Dedifferentiated amniotic fluid mesenchymal stem cell (primary cell): Measurements from ENCODE around the gene KBTBD3.

Source experiments
- DNase-seq: peaks from one replicate; pipeline ENCODE4 v3.0.0-alpha.2; 2016; ENCODE audit errors: extremely low spot score

The KBTBD3 gene, protein sequence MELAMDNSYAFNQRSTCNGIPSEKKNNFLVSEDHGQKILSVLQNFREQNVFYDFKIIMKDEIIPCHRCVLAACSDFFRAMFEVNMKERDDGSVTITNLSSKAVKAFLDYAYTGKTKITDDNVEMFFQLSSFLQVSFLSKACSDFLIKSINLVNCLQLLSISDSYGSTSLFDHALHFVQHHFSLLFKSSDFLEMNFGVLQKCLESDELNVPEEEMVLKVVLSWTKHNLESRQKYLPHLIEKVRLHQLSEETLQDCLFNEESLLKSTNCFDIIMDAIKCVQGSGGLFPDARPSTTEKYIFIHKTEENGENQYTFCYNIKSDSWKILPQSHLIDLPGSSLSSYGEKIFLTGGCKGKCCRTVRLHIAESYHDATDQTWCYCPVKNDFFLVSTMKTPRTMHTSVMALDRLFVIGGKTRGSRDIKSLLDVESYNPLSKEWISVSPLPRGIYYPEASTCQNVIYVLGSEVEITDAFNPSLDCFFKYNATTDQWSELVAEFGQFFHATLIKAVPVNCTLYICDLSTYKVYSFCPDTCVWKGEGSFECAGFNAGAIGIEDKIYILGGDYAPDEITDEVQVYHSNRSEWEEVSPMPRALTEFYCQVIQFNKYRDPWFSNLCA

DNA sequence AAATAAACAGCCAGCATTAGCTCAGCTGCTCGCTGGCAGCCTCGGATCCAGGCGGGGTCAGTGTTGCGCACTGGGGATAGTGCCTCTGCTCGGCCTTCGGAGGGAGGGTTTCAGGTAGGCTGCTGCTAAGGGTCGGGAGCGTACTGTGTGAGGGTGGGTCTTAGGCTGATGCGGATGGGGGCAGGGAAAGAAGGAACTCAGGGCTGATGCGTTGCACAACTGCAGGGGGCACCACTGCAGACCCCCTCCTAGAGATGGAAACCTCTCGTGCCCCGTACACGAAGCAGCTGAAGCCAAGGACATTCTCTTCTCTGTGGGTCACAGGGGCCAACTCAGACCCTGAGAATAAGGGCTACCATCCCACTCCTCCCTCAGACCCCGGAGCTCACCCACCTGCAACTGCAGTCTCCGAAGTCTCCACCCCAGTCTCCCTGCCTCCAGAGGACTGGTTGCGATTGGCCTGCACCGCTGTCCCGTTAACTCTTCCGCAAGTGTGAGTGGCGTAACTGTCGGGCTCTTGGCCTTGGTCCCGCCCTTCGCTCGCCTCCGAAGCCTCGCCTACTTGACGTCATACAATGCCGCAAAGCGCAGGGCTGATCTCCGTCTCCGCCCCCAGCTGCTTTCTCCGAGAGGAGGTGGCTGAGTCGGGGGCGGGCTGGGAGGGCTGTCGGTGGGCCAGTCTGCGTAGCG is at the start of gene KBTBD3:
Gene KBTBD3, minus strand, starts transcription at position 429 of the 690 bp plus-strand sequence. CDS start 18,250 bp downstream, outside the sequence.
- peak; percentile 99 for DNase-seq

DNA sequence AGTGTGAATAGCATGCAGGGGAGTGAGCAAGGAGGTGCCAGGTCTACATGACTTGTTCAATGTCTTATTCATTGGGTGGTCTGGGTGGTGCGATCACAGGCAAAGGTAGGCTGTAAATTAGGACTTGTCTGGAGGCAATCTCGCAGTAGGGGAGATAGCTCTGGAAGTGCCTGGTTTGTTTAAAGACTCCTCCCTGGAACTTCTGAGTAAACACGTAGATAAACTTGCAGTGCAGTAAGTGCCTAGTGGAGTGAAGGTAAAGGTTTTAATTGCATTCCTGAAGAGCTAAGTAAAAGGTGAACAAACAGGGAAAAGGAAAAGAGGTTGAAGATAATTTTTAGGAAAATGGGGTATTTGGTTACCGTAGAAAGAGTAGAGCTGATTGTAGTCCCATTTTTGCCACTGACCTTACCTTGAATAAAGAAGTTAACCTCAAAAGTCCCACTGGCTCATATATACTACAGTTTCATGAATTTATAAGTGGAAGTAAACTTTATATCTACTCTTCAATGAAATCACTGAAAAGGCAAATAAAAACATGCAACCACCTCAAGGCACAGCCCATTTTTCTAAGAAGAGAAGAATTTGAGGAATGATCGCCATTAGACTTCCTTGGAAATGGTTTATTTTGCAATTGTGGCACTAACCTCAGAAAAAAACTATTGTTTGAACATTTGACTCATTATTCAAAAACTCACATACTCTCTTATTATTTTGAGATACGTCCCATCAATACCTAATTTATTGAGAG is 44.6 kb upstream of the KBTBD3 start:
- DNase-seq = no peak

DNA sequence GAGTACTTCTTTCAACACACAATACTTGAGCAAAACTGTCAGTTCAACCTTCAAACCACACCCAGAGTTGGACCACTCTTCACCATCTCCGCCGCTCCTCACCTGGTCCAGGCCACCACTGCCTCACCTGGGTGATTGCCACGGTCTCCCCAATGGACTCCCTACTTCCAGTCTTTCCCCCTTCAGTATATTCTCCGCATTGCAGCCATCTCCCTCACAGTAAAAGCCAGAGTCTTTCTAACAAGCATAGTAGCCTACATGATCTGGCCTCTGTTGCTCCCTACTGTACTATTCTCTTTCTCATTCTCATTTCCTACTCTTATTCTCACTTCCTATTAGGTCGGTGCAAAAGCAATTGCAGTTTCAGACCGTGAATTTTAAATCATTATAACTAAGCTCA is 28.8 kb upstream of the KBTBD3 start:
- DNase-seq = no peak

DNA sequence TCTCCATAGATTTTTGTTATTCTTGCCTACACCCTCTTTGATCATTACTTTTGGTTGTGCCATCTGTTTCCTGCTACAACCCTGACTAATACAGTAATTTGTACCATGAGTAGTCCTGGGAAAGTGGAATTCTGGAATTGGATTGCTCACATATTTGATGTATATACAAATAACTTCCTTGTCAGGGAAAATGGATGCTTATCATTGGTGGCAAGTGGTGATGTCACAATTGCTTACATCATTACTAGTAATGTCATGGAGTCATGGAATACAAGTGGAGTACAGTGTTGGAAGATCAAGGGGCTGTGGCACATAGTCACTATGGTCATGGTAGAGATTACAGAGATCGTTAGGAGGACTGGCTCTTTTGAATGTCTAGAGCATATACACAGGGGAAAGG is 24.7 kb upstream of the KBTBD3 start:
- peak; percentile 17 for DNase-seq

DNA sequence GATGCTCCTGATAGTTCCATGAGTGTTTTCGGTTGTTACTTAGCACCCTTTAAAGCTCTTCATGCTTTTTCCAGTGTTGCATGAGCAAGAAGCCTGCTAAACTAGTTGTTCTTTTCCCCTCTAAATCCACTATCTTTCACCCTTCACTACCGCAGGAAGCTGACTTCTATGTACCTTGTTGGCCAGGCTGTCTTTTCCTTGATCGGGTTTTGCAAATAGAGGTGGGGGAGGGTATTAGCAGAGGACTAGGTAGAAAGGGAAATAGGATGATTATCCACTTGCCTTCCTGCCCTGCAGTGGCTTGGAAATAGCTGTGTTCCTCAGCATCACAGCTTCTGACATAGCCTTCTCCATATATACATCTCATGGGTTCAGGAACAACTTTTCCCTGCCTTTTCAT is 24.2 kb upstream of the KBTBD3 start:
- DNase-seq = no peak

DNA sequence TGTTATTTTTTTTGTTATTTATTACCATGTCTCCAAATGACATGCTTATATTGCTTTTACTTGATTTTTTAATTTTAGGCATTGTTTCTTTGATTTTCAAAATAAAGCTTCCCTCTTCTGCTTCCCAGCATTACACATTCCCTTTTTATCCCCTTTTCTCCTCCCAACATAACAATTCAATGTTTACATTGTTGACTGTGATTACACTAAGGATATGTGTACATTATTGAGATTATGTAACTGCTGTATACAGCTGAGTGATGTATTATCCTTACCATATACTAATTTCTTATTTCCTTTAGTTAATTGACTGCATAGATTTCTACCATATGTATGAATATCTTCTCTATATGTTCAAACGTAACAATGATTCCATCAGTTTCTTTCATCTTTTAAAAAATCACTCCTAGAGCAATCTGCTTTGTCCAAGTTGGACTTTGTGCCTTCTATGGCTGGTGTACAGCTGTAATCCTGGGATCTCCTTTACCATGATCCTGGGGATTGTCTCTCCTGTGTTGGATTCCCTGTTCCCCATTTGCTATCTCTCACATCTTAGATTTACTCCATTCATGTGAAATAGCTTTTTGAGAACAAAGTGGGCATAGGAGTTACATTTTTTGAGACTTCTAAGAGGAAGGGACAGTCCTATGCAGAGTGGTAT is 21.9 kb upstream of the KBTBD3 start:
- no peak for DNase-seq

DNA sequence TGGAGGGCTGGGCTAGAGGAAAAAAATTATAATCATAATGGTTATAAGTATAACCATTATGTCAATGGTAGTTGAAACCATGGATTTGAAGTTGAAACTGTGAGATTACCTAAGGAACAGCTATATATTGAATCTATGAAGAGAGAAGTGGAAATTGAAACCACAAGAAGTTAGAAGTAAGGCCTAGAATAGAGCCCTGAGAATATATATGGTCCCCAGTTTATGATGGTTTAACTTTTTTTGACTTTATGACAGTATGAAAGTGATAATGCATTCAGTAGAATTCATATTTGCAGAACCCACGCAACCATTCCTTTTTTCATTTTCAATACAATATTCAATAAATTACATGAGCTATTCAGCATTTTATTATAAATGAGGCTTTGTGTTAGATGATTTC is 15.3 kb upstream of the KBTBD3 start:
- DNase-seq = no peak

DNA sequence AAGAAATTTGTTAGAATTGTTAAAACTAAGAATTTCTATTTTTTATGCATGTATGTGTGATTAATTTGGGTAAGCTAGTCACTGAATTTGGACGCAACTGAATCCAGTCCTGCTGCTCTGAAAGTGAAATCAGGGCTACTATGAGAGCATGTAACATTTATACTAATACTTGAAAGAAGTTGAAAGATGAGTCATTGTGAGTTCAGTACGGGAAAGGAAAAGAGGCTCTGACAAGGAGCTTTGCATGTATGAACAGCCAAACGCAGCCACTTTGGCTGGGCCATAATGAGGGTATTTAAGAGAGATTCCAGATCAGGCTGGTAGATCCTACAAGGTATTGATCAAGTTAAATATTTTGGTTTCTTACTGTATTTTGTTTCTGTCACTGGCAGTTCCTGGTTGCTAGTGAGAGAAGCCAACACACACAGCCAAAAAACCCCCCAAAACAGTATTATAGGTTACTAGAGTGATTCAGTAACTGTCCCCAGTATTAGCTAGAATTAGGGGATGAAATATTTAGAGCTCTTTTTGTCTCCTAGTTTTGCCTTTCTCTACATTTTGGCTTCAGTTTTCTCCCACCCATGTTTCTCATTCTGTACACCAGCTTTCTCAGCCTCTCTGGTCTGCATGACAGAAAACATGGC is 14.5 kb upstream of the KBTBD3 start:
- DNase-seq = peak; percentile 87

DNA sequence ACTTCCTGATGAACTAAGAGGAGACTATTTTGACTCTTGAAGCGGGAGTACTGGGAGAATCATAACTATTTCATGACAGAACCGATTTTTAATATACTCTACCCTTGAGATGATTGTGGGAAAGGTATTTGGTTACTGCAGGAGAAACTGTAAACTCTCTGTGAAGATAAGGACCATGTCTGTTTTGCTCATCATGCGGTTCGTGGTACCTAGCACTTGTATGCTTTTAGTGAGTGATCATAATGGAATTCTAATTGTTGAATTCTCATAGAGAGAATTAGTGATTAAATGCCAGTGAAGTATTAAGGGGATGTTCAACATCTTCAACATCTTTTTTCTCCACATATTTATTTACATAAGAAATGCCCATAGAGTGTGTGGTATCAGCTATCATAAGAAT is 11.7 kb upstream of the KBTBD3 start:
- no peak for DNase-seq

DNA sequence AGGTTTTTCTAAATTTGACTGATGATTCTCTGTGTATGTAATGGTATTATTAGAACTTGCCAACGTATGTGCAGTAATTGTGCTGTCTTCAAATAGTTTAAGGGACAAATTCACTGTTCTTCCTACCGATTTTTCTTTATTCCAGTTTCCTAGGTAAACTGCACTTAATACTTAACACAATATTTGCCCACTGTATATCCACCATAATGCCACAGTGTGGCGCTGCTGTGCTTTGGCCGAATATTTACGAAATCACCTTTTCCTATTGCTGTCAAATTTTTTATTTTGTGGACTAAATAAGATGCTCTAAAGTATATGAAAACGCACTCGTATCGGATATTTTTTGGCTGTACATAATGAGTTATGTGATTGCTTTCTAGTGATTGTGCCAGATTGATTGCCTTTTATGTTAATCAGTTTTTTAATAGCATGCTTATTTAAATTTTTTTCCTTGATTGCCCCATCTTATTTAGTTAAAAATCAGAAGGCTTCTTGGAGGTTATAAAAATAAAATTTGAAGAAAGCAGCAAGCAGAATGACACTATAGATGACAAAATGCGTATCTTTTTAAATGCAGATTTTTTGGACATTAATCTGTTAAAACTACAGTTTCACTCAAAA is 10.8 kb upstream of the KBTBD3 start:
- peak; percentile 63 for DNase-seq

DNA sequence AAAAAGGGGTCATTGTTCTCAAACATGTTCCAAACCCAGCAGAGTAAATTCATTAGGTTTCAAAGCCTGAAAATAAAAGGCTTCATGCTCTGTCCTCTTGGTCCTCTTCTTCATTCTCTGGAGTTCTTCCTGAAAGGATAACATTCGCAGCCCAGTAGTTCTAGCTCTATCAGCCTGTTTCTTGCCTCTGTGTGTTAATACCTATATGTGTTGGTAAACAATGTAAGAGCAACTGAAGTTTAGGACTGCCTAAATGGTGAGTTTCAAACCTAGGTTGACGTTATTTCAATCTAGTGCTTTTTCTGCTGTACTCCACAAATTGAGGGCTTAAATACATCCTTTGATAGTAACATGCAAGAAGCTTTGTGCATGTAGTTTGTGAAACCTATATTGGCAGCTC is 9.7 kb upstream of the KBTBD3 start:
- DNase-seq = no peak

DNA sequence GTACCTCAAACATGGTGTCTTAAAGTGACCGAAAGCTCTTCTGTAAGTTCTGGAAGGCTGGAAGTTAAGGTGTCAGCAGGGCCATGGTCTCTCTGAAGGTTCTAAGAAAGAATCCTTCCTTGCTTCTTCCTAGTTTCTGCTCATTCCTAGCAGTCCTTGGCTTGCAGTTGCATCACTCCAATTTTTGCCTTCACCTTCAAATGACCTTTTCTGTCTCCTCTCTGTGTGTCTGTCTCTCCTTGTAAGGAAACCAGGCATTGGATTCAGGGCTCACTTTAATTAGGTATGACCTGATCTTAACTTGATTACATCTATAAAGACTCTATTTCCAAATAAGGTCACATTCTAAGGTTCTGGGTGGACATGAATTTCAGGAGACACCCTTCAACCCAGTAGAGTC is 9.0 kb upstream of the KBTBD3 start:
- no peak for DNase-seq

DNA sequence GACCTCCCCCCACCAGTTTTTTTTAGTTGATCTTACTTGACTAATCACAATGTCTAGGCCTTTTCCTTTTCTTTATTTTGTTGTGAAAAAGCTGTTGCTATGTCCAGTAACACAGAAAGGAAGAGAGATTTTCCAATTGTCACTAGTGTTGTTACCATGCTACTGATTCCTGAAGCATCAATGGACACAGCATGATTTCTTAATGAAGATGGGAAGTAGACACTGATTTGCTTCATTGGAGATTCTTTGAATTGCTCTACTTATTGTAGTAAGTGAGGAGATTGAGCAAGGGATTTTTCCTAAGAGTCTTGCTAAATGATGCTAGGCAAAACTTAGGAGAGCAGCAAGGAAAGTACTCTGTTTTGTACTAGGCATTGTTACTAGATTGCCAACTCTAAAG is 4.9 kb upstream of the KBTBD3 start:
- no peak for DNase-seq

DNA sequence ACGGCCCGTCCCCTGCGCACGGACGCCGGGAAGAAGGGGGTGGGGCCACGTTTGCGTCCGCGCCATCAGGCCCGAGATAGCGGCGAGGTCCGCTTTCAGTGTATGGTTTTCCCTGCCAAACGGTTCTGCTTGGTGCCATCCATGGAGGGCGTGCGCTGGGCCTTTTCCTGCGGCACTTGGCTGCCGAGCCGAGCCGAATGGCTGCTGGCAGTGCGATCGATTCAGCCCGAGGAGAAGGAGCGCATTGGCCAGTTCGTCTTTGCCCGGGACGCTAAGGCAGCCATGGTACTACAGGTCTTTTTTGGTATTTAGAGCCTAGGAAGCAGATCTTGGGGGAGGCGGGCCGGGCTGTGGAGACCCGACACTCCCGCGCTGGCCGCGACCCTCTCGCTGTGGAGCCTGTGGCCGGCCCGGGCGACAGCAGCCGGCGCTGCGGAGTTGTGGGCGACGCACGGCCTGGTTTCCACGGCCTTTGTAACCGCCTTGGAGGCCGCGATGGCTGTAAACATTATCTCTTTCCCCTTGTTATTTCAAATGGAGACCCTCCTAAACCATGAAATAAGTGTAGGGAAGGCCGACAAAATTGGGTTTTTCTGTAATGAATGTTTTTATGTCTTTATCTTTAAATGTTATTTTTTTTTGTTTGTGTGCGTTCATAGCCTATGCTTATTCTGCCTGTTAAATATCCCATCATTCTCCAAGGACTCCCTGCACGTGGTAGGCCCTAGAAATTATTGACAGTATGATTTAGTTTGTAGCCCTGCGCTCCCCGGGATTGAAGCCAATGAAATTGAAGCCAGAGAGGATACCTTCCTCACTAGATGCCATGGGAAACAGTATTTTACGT is 685 bp upstream of the KBTBD3 start, which contains the start of gene AASDHPPT:
Gene AASDHPPT, plus strand, starts transcription at position 54 of the 847 bp plus-strand sequence. Its CDS starts 49 bp downstream, at position 103.
- no peak for DNase-seq

DNA sequence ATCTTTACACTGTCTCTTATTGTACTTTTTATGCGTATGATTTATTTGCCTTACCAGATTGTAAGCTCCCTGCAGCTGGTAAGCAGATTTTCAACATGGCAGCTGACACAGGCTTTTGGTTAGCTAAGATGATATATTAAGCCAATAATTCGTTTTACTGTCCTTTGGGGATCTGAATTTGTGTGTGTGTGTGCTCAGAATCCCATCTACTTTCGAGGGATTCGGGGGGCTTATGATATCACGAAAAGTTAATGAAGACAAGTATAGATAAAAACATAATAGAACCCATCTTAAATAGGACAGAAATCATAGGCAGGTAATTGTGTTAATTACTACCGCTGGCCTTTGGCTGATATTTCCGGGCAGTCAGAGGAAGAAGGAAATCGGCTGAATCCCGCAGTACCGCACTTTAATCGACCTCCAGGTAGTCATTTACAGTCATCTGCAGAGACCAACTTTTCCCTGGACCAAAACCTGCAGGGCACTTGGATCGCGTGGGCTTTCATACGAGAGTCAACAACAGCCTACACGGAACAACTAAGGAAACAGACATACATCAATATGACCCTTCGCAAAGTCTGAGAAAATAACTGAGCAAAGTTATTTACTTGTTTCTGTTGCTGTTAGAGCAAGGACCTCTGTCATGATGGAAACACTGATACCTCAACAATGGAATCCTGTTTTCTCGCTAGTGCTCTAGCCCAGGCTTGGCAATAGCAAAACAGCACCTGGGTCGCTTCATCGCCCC is 802 bp downstream of the KBTBD3 start:
- DNase-seq = no peak

DNA sequence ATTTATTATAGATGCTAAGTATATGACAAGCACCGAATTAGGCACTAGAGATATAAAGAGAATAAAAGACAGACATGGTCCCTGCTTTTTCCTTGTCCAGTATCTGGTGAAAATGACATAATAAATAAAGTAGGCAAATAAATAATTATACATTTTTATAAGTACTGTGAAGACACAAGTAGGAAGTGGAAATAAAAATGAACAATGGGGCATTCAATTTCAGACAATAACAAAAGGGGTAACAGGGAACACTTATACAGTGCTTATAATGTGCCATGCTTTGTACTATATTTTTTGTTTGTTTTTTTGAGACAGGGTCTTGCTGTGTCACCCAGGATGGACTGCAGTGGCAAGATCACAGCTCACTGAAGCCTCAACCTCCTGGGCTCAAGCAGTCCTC is 4.3 kb downstream of the KBTBD3 start:
- no peak for DNase-seq

DNA sequence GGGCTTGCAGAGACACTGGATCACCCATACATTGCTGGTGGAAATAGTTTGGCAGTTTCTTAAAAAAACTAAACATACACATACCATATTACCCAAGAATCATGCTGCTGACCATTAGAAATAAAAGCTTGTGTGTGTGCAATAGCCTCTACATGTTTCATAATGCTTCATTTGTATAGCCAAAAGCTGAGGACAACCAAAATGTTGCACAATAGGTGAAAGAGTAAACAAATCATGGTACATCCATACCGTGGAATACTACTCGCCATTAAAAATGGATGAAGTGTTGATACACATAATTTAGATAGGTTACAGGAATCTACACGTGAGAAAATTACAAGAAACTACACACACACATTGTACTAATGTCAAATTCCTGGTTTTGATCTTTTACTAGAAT is 6.5 kb downstream of the KBTBD3 start:
- no peak for DNase-seq

DNA sequence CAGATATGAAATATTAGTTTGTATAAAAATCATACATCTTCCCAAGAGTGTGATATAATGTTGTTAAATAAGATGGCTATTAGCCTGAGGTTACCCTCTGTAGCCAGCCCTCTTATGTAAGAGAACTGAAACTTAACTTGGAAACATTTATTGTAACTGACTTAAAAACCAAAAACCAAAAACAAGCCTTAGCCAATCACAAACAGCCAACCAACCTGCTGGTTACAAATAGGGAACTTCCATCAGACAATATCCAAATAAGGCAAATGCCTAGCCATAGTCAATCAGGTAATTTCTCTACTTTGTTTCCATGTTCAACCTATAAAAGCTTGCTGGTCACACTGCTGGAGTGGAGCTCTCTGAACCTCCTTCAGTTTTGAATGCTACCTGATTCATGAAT is 14.1 kb downstream of the KBTBD3 start:
- DNase-seq = no peak
